Measurements from ENCODE around the gene DUSP11.
"Not testable (repeated sequence)": the region's sequence is repeated elsewhere in the genome, so short reads cannot be mapped to it uniquely, and the experiment has no call there.

The DUSP11 gene

DNA sequence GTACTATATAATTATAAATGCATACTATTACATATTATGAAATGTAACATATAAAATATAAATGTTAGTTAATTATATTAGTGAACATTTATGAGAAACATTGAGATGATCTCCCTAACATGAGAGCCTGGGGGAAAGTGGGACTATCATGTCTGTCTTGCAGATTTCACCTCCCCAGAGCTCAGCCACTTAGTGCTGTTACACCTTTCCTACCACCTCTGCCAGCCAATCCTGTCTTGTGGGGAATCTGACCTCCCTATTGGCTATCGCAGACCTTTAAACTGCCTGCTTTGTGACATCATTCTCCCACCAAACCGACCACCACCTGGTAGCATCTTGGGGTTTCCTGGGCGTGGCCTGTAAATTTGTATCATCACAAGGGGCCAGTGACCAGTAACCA, 4.0 kb upstream of the DUSP11 start, which contains the start of gene C2orf78:
Gene C2orf78 (plus strand): TSS at position 301 of the 400 bp plus-strand sequence. CDS start 127 bp downstream, outside the sequence.
- not testable (repeated sequence) for H3K4me2 ChIP-seq (ENCODE audit: insufficient read depth, low read length, poor library complexity, severe bottlenecking); DNase-seq (ENCODE audit: low spot score); H2BK15ac ChIP-seq (ENCODE audit: low read length); H3K18ac ChIP-seq (ENCODE audit: low read length); H3K14ac ChIP-seq (ENCODE audit: low read length); H2BK5ac ChIP-seq (ENCODE audit: low read length); H3K79me1 ChIP-seq (ENCODE audit: low read depth, low read length); H3K36me3 ChIP-seq (replicated peaks in 1 of 2; ENCODE audit: control insufficient read depth in 2 of 2, insufficient read depth in 2 of 2, low read length in 2 of 2); H4K8ac ChIP-seq (ENCODE audit: low read depth, low read length); H2BK120ac ChIP-seq (ENCODE audit: low read depth, low read length); H3K9ac ChIP-seq (ENCODE audit: low read depth, low read length, poor library complexity); H3K27me3 ChIP-seq (ENCODE audit: control insufficient read depth in 3 of 3, insufficient read depth in 3 of 3, low read depth in 1 of 3, low read length in 3 of 3); H2AK5ac ChIP-seq (ENCODE audit: low read depth, low read length); H3K4me1 ChIP-seq (ENCODE audit: control insufficient read depth in 2 of 2, insufficient read depth in 1 of 2, low read depth in 1 of 2, low read length in 2 of 2); H2BK12ac ChIP-seq (ENCODE audit: low read length); H3K4ac ChIP-seq (ENCODE audit: low read length); H4K91ac ChIP-seq (ENCODE audit: low read depth, low read length, poor library complexity); H3K4me3 ChIP-seq (ENCODE audit: low read length in 2 of 2); H3K23ac ChIP-seq (ENCODE audit: low read depth, low read length, poor library complexity); H3K27ac ChIP-seq (replicated peaks; ENCODE audit: low read length); H3K9me3 ChIP-seq (replicated peaks in 1 of 2; ENCODE audit: control insufficient read depth in 2 of 2, insufficient read depth in 1 of 2, low read depth in 1 of 2, low read length in 2 of 2)
- whole genome bisulfite sequencing, 2 donors (ENCODE audit: extremely low coverage in 2 of 2, insufficient read length in 2 of 2, insufficient replicate concordance in 1 of 2): no CpG with 5 or more reads among the region's 3 CpGs
- H2AFZ ChIP-seq (ENCODE audit: low read length): peak within 1 kb of the TSS; percentile 64

DNA sequence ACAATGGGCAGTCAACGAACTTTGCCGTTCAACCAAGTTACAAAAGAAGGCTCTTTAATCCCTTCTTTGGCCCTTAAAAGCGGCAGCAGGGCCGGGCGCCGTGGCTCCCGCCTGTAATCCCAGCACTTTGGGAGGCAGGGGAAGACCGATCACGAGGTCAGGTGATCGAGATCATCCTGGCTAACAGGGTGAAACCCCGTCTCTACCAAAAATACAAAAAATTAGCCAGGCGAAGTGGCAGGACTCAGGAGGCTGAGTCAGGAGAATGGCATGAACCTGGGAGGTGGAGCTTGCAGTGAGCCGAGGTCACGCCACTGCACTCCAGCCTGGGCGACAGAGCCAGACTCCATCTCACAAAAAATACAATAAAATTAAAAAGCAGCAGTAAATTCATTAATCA, 3.5 kb upstream of the DUSP11 start:
- DNase-seq (ENCODE audit: low spot score); H2AK5ac ChIP-seq (ENCODE audit: low read depth, low read length); H3K4me3 ChIP-seq (ENCODE audit: low read length in 2 of 2); H3K18ac ChIP-seq (ENCODE audit: low read length); H3K14ac ChIP-seq (ENCODE audit: low read length); H3K27ac ChIP-seq (replicated peaks; ENCODE audit: low read length); H3K27me3 ChIP-seq (ENCODE audit: control insufficient read depth in 3 of 3, insufficient read depth in 3 of 3, low read depth in 1 of 3, low read length in 3 of 3); H2BK120ac ChIP-seq (ENCODE audit: low read depth, low read length); H3K4me2 ChIP-seq (ENCODE audit: insufficient read depth, low read length, poor library complexity, severe bottlenecking); H3K36me3 ChIP-seq (replicated peaks in 1 of 2; ENCODE audit: control insufficient read depth in 2 of 2, insufficient read depth in 2 of 2, low read length in 2 of 2); H2BK15ac ChIP-seq (ENCODE audit: low read length); H3K79me1 ChIP-seq (ENCODE audit: low read depth, low read length); H2BK5ac ChIP-seq (ENCODE audit: low read length); H3K4me1 ChIP-seq (ENCODE audit: control insufficient read depth in 2 of 2, insufficient read depth in 1 of 2, low read depth in 1 of 2, low read length in 2 of 2); H2BK12ac ChIP-seq (ENCODE audit: low read length); H3K4ac ChIP-seq (ENCODE audit: low read length); H4K8ac ChIP-seq (ENCODE audit: low read depth, low read length); H3K23ac ChIP-seq (ENCODE audit: low read depth, low read length, poor library complexity); H3K9me3 ChIP-seq (replicated peaks in 1 of 2; ENCODE audit: control insufficient read depth in 2 of 2, insufficient read depth in 1 of 2, low read depth in 1 of 2, low read length in 2 of 2); H4K91ac ChIP-seq (ENCODE audit: low read depth, low read length, poor library complexity); H3K9ac ChIP-seq (ENCODE audit: low read depth, low read length, poor library complexity): not testable (repeated sequence)
- WGBS, 2 donors (ENCODE audit: extremely low coverage in 2 of 2, insufficient read length in 2 of 2, insufficient replicate concordance in 1 of 2): no CpG with 5 or more reads among the region's 15 CpGs
- peak overlapping the region; percentile 64 for H2AFZ ChIP-seq (ENCODE audit: low read length)

DNA sequence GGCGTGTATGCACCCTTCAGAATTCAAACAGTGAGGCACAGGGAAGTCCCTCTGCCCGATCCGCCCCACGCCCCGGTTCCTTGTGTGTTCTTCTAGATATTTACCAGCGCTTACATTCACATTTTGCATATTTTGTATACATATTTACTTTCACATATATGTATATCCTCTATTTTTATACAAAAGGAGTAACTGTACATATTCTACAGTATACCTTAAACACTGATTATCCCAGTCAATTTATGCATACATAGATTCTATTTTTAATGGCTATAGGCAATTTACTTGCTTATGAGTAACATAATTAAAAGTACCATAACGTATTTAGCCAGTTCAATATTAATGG, 307 bp upstream of the DUSP11 start:
- Histone ChIP-seq H3K14ac (ENCODE audit: low read length) (no peak overlapping the region), H3K36me3 (replicated peaks in 1 of 2; ENCODE audit: control insufficient read depth in 2 of 2, insufficient read depth in 2 of 2, low read length in 2 of 2) (peaks cover 4 to 25% of the 10 kb centered on the region in 2 donors), H3K9ac (ENCODE audit: low read depth, low read length, poor library complexity) (no peak overlapping the region), H2BK12ac (ENCODE audit: low read length) (no peak overlapping the region), H3K4me2 (ENCODE audit: insufficient read depth, low read length, poor library complexity, severe bottlenecking) (no peak overlapping the region), H3K4me3 (ENCODE audit: low read length in 2 of 2) (peak overlapping the region in 1 of 2 donors; percentile 70), H2BK5ac (ENCODE audit: low read length) (no peak overlapping the region), H3K27ac (replicated peaks; ENCODE audit: low read length) (no peak overlapping the region), H3K27me3 (ENCODE audit: control insufficient read depth in 3 of 3, insufficient read depth in 3 of 3, low read depth in 1 of 3, low read length in 3 of 3) (peaks cover 0 to 3% (median 0%) of the 10 kb centered on the region in 3 experiments), H3K9me3 (replicated peaks in 1 of 2; ENCODE audit: control insufficient read depth in 2 of 2, insufficient read depth in 1 of 2, low read depth in 1 of 2, low read length in 2 of 2) (no peaks in the 10 kb centered on the region), H3K4ac (ENCODE audit: low read length) (no peak overlapping the region), H3K18ac (ENCODE audit: low read length) (no peak overlapping the region), H2AFZ (ENCODE audit: low read length) (peak overlapping the region; percentile 95), H3K4me1 (ENCODE audit: control insufficient read depth in 2 of 2, insufficient read depth in 1 of 2, low read depth in 1 of 2, low read length in 2 of 2) (peaks cover 0 to 1% of the 10 kb centered on the region in 2 donors), H4K8ac (ENCODE audit: low read depth, low read length) (no peak overlapping the region), H3K23ac (ENCODE audit: low read depth, low read length, poor library complexity) (peak overlapping the region; percentile 87), H4K91ac (ENCODE audit: low read depth, low read length, poor library complexity) (no peak overlapping the region), H3K79me1 (ENCODE audit: low read depth, low read length) (no peaks in the 10 kb centered on the region), H2BK120ac (ENCODE audit: low read depth, low read length) (no peak overlapping the region), H2AK5ac (ENCODE audit: low read depth, low read length) (no peak overlapping the region), H2BK15ac (ENCODE audit: low read length) (no peak overlapping the region)
- DNase-seq (ENCODE audit: low spot score): no peak
- no CpG with 5 or more reads among the region's 7 CpGs for WGBS, 2 donors (ENCODE audit: extremely low coverage in 2 of 2, insufficient read length in 2 of 2, insufficient replicate concordance in 1 of 2)

DNA sequence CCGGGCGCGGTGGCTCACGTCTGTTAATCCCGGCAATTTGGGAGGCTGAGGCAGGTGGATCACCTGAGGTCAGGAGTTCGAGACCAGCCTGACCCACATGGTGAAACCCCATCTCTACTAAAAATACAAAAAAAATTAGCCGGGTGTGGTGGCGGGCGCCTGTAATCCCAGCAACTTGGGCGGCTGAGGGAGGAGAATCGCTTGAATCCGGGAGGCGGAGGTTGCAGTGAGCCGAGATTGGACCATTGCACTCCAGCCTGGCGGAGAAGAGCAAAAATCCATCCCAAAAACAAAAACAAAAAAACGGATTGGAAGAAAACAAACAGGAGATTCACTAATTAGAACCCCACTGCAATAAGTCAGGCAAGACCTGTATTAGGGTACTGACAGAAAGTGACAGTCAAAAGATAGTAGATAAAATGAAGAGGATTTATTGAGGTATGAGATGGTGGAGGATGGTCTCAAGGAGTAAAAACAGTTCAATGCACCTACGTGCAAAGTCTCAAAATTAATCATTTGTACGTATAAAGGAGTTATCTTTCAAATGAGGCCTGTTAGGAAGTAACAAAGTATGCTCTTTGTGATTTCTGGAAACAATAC, 936 bp downstream of the DUSP11 start:
- not testable (repeated sequence) for H3K4me1 ChIP-seq (ENCODE audit: control insufficient read depth in 2 of 2, insufficient read depth in 1 of 2, low read depth in 1 of 2, low read length in 2 of 2); H2BK120ac ChIP-seq (ENCODE audit: low read depth, low read length); H4K91ac ChIP-seq (ENCODE audit: low read depth, low read length, poor library complexity); H3K9me3 ChIP-seq (replicated peaks in 1 of 2; ENCODE audit: control insufficient read depth in 2 of 2, insufficient read depth in 1 of 2, low read depth in 1 of 2, low read length in 2 of 2); H3K14ac ChIP-seq (ENCODE audit: low read length); H2AK5ac ChIP-seq (ENCODE audit: low read depth, low read length); H3K4ac ChIP-seq (ENCODE audit: low read length); H3K27me3 ChIP-seq (ENCODE audit: control insufficient read depth in 3 of 3, insufficient read depth in 3 of 3, low read depth in 1 of 3, low read length in 3 of 3); H4K8ac ChIP-seq (ENCODE audit: low read depth, low read length); DNase-seq (ENCODE audit: low spot score); H3K27ac ChIP-seq (replicated peaks; ENCODE audit: low read length); H3K9ac ChIP-seq (ENCODE audit: low read depth, low read length, poor library complexity); H3K79me1 ChIP-seq (ENCODE audit: low read depth, low read length); H2BK15ac ChIP-seq (ENCODE audit: low read length); H2BK5ac ChIP-seq (ENCODE audit: low read length); H3K18ac ChIP-seq (ENCODE audit: low read length); H2BK12ac ChIP-seq (ENCODE audit: low read length); H3K23ac ChIP-seq (ENCODE audit: low read depth, low read length, poor library complexity)
- H3K36me3 ChIP-seq (replicated peaks in 1 of 2; ENCODE audit: control insufficient read depth in 2 of 2, insufficient read depth in 2 of 2, low read length in 2 of 2): peaks cover 4 to 37% of the 10 kb centered on the region in 2 donors
- WGBS, 2 donors (ENCODE audit: extremely low coverage in 2 of 2, insufficient read length in 2 of 2, insufficient replicate concordance in 1 of 2): no CpG with 5 or more reads among the region's 18 CpGs
- peak overlapping the region; percentile 68 for H3K4me2 ChIP-seq (ENCODE audit: insufficient read depth, low read length, poor library complexity, severe bottlenecking)
- H2AFZ ChIP-seq (ENCODE audit: low read length): peak overlapping the region; percentile 95
- peak overlapping the region; percentile 70 to 99 for H3K4me3 ChIP-seq (ENCODE audit: low read length in 2 of 2)
